ENCODE results near the gene TMPRSS2.
A peak's percentile ranks its signal among the peaks of the same experiment; 100 is the strongest.

TMPRSS2 gene

DNA sequence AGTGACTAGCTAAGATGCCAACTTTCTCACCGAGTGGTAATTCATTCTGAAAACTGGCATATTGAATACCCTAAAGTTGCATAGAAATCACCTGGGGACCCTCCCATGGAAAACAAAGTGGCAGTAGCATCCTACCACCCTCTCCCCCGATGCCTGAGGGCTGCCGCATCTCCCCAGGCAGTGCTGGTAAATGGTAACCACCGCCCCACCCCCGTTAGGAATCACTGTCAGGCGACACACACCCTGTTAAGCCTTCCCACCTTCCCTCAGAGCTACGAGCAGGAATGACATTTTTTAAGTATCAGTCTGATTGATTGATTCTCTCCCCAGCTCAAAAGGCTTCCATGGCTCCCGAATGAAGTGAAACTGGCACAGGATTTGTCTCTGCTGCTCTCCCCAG, 28.3 kb downstream of the TMPRSS2 start:
- DNase-seq = no peak

DNA sequence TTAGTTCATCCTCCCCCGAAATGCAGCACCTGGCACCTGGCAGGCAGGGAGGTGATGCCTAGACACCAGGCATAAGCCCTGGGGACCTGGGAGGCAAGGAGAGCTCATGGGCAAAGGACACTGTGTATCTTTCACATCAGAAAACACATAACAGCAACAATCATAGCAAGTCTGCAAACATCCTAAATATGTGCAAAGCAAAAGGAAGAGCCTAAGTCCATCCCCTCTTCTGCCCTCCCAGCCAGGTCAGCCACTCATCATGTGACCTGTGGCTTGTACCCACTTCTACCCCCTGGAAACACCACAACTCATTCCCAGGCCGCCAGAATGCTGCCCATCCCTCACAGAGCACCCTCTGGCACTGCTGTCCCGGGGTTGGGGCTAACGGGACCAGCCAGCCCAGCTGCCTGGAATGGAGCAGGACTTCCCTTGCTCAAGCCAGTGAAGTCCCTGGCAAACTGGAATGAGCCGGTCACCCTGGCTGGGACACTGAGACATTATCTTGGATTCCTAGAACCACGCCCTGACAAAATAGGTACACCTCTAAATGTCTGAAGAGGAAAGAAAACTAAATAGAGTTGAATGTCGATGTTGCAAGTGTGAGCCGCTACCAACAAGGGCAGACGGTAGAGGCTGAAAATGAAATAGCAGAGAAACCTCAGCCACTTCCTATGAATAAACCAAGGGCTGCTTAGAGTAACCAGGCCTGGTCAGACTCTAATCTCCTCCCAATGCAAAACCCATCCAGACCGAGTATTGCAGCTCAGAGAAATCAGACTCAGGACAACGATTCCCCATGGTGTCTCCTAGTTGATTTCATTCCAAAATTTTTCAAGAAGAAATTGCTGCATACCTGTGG, 29.4 kb downstream of the TMPRSS2 start:
- no peak for DNase-seq

DNA sequence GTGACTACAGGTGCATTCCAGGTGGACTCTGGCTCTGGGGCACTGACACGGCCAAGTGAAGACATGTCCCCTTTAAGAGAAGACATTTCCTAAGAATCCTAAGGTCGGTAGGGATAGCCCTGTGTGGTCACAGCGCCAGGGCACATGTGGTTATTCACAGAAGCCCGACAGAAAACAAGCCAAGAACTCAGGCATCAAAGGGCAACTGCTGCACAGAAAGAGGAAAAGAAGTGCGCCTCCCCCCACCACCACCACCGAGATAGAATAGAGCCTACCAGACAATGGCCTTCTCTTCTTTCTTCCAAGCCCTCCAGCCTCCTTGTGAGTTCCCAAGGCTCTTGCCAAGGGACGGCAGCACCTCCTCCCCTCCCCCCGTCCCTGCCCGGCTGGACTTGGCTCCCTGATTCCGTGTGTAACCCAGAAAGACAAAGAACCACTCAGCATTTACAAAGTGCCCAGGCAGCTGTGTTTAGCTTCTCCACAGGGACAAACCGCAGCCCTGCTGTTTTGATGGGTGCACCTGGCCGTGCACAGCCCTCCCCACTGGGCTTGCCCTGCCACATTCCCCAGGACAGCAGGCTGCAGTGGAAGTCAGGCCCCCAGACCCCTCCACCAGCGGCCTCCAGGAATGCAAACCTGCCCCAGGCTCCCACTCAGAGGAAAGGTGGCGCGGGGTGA, 30.2 kb downstream of the TMPRSS2 start:
- DNase-seq = no peak

DNA sequence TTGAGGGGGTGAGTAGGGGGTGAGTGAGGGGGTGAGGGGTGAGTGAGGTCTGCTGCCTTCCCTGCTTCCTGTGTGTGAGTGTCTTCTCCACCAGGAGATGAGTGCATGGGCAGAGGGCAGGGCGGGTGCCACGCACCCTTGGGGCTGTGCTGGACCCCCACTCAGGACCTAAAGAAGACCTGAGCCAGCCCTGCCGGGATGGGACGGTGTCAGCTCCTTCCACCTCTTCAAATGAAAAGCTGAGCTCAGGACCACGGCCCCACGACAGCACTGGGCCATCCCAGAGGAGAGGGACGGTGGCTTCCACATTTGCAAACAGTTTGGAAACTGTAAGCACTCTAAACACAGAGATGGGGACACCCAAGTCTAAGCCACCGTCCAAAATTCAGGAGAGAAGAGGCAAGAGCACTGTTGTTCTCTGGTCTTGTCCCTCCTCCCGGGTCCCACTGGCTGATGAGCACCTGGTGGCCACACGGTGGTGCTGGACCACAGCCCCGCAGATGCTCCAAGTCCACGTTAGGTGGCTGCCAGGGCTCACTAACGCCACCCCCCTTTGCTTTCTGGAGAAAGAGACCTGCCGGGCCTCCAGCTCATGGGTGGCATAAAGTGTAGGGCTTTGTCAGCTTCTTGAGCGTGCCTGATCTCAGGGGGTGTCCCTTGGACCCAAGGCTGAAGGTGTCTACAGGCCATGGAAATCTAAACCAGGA, 32.1 kb downstream of the TMPRSS2 start:
- DNase-seq = no peak

- DNase-seq = no peak
These were observed 35.0 kb downstream of the TMPRSS2 start for GRCh38 chr21:41472753-41473548.

DNA sequence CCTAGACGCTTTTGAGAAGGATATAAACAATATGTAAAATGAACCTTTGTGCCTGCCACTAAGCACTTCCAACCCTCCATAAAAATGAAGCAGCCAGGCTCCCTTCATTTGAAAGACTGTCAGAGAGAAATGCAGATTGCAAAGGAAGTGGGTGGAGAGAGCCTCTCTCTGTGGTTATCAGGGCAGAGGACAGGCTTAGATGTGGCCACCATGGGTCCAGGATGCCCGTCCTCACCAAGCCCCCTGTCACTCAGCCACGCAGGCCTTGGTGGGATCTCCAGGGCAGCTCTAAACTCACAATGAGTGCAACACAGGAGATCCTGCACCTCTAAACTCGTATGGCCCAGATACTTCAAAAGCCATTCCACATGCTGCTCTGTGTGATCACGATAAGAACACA, 37.9 kb downstream of the TMPRSS2 start:
- DNase-seq = no peak

- DNase-seq = no peak
These were observed 41.7 kb downstream of the TMPRSS2 start for GRCh38 chr21:41466024-41466820.

- no peak for DNase-seq
These were observed 42.7 kb downstream of the TMPRSS2 start for GRCh38 chr21:41465176-41465781.

DNA sequence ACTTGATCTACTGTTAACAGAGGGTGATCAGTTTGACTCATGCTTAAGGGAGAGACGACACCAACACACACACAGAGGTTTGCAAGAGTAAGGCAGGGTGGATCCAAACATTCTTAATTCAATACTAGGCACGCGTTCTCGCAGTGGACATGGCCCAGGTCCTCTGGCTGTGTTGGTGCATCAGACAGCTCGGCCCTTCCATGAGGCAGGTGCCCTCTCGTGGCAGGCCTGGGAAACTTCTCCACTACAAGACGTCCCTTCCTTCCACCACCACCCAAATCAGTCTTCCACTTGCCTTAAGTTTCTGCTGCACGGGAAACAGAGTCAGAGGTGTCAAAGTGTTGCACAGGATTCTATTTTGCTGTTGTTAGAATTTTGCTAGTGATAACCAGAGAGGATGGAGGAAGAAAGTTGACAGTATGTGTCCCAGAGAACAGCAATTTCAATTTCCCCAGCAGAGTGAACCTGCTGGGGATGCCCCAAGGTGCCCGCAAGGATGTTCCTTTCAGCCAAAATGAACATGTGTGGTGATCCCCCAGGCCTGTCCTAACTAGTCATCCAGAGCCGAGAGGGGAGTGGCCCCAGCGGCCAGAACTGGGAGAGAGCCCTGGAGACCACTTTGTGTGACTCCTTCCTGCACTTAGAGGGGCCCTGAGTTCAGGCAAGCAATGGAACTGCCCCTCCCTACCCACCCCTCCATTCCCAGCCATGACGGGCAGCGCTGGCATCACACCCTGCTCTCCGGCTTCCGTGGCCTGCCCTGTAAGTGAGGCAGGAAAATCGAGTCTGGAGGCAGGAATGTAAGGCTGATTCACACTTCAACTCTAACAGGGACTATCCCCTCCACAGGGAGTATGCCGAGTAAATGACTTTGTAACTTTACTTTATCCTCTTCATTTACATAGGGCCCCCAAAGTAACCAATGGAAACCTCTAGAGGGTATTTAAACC, 47.1 kb downstream of the TMPRSS2 start:
- DNase-seq = peak; percentile 52

DNA sequence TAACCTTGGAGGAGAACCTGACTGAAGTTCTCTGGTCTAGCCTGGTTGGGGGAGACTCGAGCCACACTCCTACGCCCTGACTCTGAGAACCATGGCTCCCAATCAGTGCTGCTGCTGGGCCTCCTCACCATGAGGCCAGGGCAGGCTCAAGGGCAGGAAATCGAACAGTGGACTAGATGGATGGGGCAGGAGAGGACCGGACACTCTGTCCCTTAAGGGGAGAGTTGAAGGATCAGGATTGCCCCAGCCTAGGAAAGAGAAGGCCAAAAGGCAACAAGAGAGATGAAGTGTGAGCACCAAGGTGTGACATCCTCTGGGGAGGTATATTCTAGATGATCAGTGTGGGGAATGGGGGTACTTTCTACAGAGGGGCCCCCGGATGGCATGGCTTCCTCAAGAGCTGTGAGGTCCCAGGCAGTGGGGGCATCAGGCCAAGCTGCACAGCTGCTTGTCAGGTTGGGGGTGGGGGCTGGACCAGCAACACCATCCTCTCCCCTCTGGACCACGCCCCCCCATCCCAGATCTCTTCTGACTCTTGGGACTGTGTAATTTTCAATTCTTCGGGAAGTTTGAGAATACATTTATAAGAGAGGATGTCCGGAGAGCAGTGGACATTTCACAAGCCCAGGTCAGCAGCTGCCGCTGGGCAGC, 47.9 kb downstream of the TMPRSS2 start:
- DNase-seq = no peak

GRCh38 chr21:41458559-41458958, 49.4 kb downstream of the TMPRSS2 start:
- DNase-seq = no peak

DNA sequence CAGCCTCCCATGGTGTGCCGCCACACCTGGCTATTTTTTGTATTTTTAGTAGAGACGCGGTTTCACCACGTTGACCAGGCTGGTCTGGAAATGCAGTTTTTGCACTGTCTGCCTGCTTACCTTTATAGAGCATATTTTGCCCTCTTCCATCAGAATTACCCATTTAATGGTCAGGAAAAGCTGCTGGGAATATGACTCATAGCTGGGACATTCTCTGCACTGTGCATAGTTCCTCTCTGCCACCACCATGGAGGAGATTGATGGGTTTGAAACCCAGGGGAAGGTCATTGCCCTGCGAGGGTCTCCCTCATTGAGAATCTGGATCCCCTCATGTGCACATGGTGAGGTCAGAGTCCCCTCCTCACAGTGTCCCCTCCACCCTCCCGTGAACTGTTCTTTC, 49.8 kb downstream of the TMPRSS2 start:
- no peak for DNase-seq

GRCh38 chr21:41453761-41454160, 54.2 kb downstream of the TMPRSS2 start:
- no peak for DNase-seq

DNA sequence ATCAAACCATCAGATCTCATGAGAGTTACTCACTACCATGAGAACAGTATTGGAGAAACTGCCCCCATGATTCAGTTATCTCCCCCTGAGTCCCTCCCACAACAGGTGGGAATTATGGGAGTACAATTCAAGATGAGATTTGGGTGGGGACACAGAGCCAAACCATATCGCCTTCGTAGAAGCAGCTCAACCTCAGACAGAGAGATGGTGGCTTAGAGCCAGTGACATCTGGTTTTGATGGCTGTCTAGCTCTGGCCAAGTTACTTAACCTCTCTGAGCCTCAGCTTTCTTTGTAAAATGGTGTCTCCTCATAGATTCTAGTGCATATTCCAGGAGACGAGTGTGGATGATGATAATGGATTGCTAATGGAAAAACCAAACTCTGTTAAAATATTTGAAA, 54.8 kb downstream of the TMPRSS2 start:
- no peak for DNase-seq

- DNase-seq = no peak
These were observed 55.9 kb downstream of the TMPRSS2 start for GRCh38 chr21:41451753-41452676.

DNA sequence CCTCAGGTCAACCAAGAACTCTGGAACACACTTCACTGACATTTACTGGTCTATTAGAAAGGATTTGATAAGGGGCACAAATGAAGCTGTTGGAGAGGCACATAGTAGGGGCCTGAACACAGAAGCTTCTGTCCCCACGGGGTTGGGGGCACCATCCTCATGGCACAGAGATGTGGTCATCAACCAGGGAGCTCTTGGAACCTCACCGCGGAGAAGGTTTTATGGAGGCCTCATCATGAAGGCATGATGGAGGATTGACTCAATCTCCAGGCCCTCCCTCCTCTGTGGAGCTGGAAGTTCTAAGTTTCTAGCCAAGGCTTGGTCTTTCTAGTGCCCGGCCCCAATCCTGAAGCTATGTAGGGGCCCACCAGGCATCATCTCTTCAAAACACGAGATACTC, 58.3 kb downstream of the TMPRSS2 start:
- no peak for DNase-seq

DNA sequence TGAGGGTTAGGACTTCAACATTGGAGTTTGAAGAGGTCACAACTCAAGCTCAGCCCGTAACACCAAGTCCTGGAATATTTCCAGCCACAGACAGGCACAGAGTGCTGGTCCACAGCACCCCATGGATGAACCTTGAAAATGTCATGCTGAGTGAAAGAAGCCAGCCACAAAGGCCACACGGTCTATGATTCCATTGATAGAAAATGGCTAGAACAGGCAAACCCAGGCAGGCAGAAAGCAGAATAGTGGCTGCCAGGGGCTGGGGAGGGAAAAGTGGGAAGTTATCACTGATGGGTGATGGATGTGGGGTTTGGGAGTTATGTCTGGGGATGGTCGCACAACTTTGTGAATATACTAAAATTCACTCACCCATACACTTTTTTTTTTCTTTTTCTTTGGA, 60.6 kb downstream of the TMPRSS2 start:
- DNase-seq = no peak

DNA sequence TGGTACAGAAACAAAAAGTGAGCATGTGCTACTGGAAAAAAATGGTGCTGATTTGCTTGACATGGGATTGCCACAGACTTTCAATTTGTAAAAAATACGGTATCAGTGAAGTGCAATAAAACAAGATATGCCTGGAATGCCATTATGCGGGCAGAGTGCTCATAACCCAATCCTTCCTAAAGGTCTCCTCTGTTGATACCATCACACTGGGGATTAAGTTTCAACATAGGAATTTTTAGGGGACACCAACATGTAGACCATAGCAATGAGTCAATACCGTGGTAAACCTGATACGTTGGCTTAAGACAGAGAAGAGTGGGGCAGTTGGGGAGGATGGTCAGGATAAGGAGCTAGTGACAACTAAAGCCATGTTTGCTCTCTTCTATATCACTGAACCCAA, 61.4 kb downstream of the TMPRSS2 start:
- no peak for DNase-seq

GRCh38 chr21:41445465-41445862, 62.5 kb downstream of the TMPRSS2 start:
- no peak for DNase-seq
